HEK293T (cell line): Measurements from ENCODE around the gene GREM2.

Experiments used
- CTBP1 ChIP-seq: fragments of 450-650 bp; IDR thresholded peaks from 2 replicates; pipeline ENCODE4 v1.6.1; 2016; ENCODE audit warnings: borderline replicate concordance
- SP1 ChIP-seq: fragments of 450-650 bp; IDR thresholded peaks from 2 replicates; pipeline ENCODE4 v1.6.1; 2017
- SUZ12 ChIP-seq: fragments of 450-650 bp; IDR thresholded peaks from 2 replicates; pipeline ENCODE4 v1.6.1; 2016; ENCODE audit warnings: mild to moderate bottlenecking

GRCh38 chr1:240499012-240499411 is 112.9 kb downstream of the GREM2 start:
- no peak for TF ChIP-seq CTBP1
- TF ChIP-seq SUZ12: no peak
- TF ChIP-seq SP1: no peak
